Measurements from ENCODE around the gene DUSP18.
A peak's percentile ranks its signal among the peaks of the same experiment; 100 is the strongest.

The DUSP18 gene

DNA sequence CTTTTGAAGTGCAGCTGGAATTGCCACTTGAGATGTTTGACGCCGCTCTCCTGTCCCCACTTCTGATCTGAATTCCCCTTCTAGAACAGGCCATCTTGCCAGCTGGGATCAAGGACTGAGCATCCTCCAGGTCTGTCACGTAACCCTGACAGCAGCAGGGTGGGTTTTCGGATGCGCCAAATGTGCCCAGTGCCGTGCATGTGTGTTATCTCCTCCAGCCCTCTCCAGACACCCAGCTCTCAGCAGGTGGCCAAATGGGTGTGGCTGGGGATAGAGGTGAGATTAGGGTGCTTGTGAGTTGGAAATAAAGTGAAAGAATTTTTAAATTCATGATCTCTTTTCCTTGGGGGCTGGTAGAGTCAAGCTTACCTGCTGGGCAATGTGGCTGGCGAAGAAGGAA lies 30.3 kb upstream of the DUSP18 start:
- TF ChIP-seq POLR2AphosphoS5 (IDR thresholded peaks at IDR 0.05; ENCODE audit: borderline replicate concordance, low read depth, low read length) (no peak), FOXP2 (optimal IDR thresholded peaks at IDR 0.05; ENCODE audit: control extremely low read depth, extremely low read length, insufficient read depth) (no peak), EZH2 (IDR thresholded peaks at IDR 0.05) (no peak)
- Histone ChIP-seq H3K9me3 (ENCODE audit: low read depth, low read length) (no peaks in the 10 kb centered on the region), H3K4me3 (no peak overlapping the region), H3K9ac (ENCODE audit: insufficient read length) (no peak overlapping the region), H3K36me3 (ENCODE audit: insufficient read depth, low read length) (no peaks in the 10 kb centered on the region), H3K27ac (no peak overlapping the region)
- no peak for DNase-seq (ENCODE audit: low read depth, low spot score)

DNA sequence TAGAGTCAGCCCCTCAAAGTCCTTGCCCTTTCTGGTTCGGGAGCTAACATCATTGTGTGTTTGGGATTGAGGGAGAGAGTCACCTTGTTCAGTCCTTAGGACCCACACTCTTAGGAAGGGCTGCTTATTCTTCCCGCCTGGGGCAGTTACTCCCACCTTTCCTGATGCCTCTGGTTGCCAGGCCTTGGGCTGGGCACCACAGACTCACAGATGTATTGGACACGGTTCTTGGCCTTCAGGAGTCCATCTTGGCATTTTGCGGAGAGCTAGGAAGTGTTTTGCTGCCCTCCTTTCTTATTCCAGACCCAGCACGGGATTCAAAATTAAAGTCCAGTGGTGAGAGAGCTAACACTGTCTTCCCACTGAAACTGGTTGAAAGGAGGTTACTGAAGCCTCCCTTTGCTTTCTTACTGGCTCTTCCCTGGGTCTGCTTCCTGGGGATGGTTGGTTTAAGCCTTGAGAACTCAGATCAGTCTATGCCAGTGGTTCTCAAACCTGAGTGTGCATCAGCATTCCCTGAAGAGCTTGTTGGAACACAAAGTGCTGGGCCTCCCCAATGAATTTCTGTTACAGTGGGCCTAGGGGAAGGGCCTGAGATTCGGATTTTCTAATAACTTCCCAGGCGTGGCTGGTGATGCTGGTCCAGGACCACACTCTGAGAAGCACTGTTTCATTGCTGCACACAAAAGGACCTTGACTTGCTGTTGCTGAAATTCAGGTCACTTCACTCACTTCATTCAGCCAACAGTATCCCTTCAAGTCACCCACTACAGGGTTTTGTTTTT lies 28.4 kb upstream of the DUSP18 start:
- no peak overlapping the region for H3K27ac ChIP-seq
- H3K9me3 ChIP-seq (ENCODE audit: low read depth, low read length): no peaks in the 10 kb centered on the region
- H3K9ac ChIP-seq (ENCODE audit: insufficient read length): no peak overlapping the region
- DNase-seq (ENCODE audit: low read depth, low spot score): no peak
- no peaks in the 10 kb centered on the region for H3K36me3 ChIP-seq (ENCODE audit: insufficient read depth, low read length)
- no peak overlapping the region for H3K4me3 ChIP-seq
- TF ChIP-seq POLR2AphosphoS5 (IDR thresholded peaks at IDR 0.05; ENCODE audit: borderline replicate concordance, low read depth, low read length) (no peak), FOXP2 (optimal IDR thresholded peaks at IDR 0.05; ENCODE audit: control extremely low read depth, extremely low read length, insufficient read depth) (no peak), EZH2 (IDR thresholded peaks at IDR 0.05) (no peak)

DNA sequence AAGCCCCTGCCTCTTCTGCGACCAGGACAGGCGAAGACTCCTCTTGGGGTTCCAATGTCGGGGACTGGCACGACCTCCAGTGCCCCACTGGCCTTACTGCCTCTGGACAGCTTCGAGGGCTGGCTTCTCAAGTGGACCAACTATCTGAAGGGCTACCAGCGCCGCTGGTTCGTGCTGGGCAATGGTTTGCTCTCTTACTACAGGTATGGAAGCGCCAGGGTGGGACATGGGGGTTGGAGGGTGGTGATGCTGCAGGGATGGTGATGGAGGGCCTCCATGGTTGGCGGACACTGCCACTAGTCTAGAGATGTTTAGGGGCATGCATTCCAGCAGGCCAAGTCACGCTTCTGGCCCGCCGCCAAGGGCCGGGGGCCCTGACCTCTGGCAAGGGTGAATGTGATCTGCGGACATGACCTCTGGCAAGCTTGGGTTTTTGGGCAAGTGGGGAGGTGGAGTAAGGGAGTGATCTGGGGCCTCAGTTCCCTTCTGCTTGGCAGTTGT lies 27.7 kb upstream of the DUSP18 start:
- DNase-seq (ENCODE audit: low read depth, low spot score): no peak
- no peak overlapping the region for H3K27ac ChIP-seq
- TF ChIP-seq POLR2AphosphoS5 (IDR thresholded peaks at IDR 0.05; ENCODE audit: borderline replicate concordance, low read depth, low read length) (no peak), FOXP2 (optimal IDR thresholded peaks at IDR 0.05; ENCODE audit: control extremely low read depth, extremely low read length, insufficient read depth) (no peak), EZH2 (IDR thresholded peaks at IDR 0.05) (no peak)
- no peaks in the 10 kb centered on the region for H3K9me3 ChIP-seq (ENCODE audit: low read depth, low read length)
- no peaks in the 10 kb centered on the region for H3K36me3 ChIP-seq (ENCODE audit: insufficient read depth, low read length)
- H3K4me3 ChIP-seq: peak overlapping the region; percentile 82
- H3K9ac ChIP-seq (ENCODE audit: insufficient read length): peak overlapping the region; percentile 79

GRCh38 chr22:30694640-30695350 lies 27.1 kb upstream of the DUSP18 start, which contains the start of gene OSBP2:
TSS of gene OSBP2 (plus strand) at chr22:30694874. CDS start at chr22:30694910, 36 bp downstream.
- no peaks in the 10 kb centered on the region for H3K36me3 ChIP-seq (ENCODE audit: insufficient read depth, low read length)
- H3K4me3 ChIP-seq: peak within 1 kb of the TSS; percentile 90
- peak within 1 kb of the TSS; percentile 79 for H3K9ac ChIP-seq (ENCODE audit: insufficient read length)
- H3K27ac ChIP-seq: no peak within 1 kb of the TSS
- H3K9me3 ChIP-seq (ENCODE audit: low read depth, low read length): no peaks in the 10 kb centered on the region
- TF ChIP-seq EZH2 (IDR thresholded peaks at IDR 0.05) (no peak), POLR2AphosphoS5 (IDR thresholded peaks at IDR 0.05; ENCODE audit: borderline replicate concordance, low read depth, low read length) (no peak), FOXP2 (optimal IDR thresholded peaks at IDR 0.05; ENCODE audit: control extremely low read depth, extremely low read length, insufficient read depth) (no peak)
- DNase-seq (ENCODE audit: low read depth, low spot score): no peak

DNA sequence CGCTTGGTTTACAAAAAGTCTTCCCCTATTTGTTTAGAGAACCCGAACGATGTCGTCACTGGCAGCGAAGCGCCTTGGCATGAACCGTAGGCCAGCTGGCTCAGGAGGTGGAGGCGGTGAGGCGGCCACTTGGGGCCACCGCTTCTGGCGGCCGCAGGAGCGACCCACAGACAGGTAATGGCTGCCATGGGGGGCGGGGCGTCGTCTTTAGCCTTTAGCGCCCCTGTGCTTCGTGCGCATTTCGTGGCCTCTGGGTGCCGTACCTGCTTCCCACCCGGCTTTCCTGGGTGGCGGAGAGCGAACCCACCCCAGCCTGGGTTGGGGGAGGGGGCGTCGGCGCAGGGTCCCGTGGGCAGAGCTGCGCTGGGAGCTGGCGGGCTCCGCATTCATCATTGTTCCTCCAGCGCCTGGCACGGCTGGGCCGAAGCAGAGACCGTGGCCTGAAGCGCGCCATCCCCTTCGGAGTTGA lies 26.5 kb upstream of the DUSP18 start:
- Histone ChIP-seq H3K9me3 (ENCODE audit: low read depth, low read length) (no peaks in the 10 kb centered on the region), H3K4me3 (peak overlapping the region; percentile 90), H3K27ac (no peak overlapping the region), H3K36me3 (ENCODE audit: insufficient read depth, low read length) (no peaks in the 10 kb centered on the region), H3K9ac (ENCODE audit: insufficient read length) (peak overlapping the region; percentile 52)
- TF ChIP-seq EZH2 (IDR thresholded peaks at IDR 0.05) (no peak), POLR2AphosphoS5 (IDR thresholded peaks at IDR 0.05; ENCODE audit: borderline replicate concordance, low read depth, low read length) (no peak), FOXP2 (optimal IDR thresholded peaks at IDR 0.05; ENCODE audit: control extremely low read depth, extremely low read length, insufficient read depth) (no peak)
- no peak for DNase-seq (ENCODE audit: low read depth, low spot score)

GRCh38 chr22:30691204-30691603 lies 23.5 kb upstream of the DUSP18 start:
- Histone ChIP-seq H3K36me3 (ENCODE audit: insufficient read depth, low read length) (no peaks in the 10 kb centered on the region), H3K9me3 (ENCODE audit: low read depth, low read length) (no peaks in the 10 kb centered on the region), H3K4me3 (no peak overlapping the region), H3K9ac (ENCODE audit: insufficient read length) (no peak overlapping the region), H3K27ac (no peak overlapping the region)
- no peak for DNase-seq (ENCODE audit: low read depth, low spot score)
- TF ChIP-seq POLR2AphosphoS5 (IDR thresholded peaks at IDR 0.05; ENCODE audit: borderline replicate concordance, low read depth, low read length): no peak
- no peak for TF ChIP-seq EZH2 (IDR thresholded peaks at IDR 0.05)
- TF ChIP-seq FOXP2 (optimal IDR thresholded peaks at IDR 0.05; ENCODE audit: control extremely low read depth, extremely low read length, insufficient read depth): no peak

DNA sequence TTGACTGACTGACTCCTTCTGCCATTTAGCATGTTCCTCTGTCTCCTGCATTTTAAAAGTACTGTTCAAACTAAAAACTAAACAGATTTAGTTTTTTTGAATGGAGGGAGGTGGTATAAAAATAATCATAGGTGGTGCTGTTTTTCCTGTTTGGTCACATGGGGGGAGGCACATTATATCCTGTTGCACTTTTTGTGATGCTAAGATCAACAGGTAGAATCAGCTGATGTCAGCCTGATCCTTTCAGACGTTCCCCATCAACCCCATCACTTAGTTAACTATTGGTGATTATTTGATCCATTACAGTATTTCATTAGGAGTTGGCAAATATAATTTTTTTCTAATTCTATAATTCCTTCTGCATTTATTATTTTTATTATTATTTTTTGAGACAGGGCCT lies 21.9 kb upstream of the DUSP18 start:
- no peak overlapping the region for H3K27ac ChIP-seq
- H3K9me3 ChIP-seq (ENCODE audit: low read depth, low read length): no peaks in the 10 kb centered on the region
- no peak overlapping the region for H3K4me3 ChIP-seq
- no peak for TF ChIP-seq POLR2AphosphoS5 (IDR thresholded peaks at IDR 0.05; ENCODE audit: borderline replicate concordance, low read depth, low read length)
- TF ChIP-seq FOXP2 (optimal IDR thresholded peaks at IDR 0.05; ENCODE audit: control extremely low read depth, extremely low read length, insufficient read depth): no peak
- TF ChIP-seq EZH2 (IDR thresholded peaks at IDR 0.05): no peak
- no peak for DNase-seq (ENCODE audit: low read depth, low spot score)
- no peaks in the 10 kb centered on the region for H3K36me3 ChIP-seq (ENCODE audit: insufficient read depth, low read length)
- H3K9ac ChIP-seq (ENCODE audit: insufficient read length): no peak overlapping the region

DNA sequence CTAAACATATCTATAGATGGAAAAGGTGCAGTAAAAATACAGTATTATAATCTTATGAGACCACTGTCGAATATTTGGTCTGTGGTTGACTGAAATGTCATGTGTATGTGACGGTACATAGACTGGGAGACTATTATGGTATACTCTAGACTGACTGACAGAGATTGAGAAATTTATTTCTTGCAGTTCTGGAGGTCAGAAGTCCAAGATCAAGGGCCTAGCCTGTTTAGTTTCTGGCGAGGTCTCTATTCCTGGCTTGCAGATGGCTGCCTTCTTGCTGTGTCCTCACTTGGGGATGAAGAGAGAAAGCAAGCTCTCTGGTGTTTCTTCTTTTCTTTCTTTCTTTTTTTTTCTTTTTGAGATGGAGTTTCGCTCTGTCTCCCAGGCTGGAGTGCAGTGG lies 19.7 kb upstream of the DUSP18 start:
- H3K36me3 ChIP-seq (ENCODE audit: insufficient read depth, low read length): no peaks in the 10 kb centered on the region
- DNase-seq (ENCODE audit: low read depth, low spot score): no peak
- no peaks in the 10 kb centered on the region for H3K9me3 ChIP-seq (ENCODE audit: low read depth, low read length)
- H3K9ac ChIP-seq (ENCODE audit: insufficient read length): no peak overlapping the region
- no peak overlapping the region for H3K27ac ChIP-seq
- no peak overlapping the region for H3K4me3 ChIP-seq
- TF ChIP-seq POLR2AphosphoS5 (IDR thresholded peaks at IDR 0.05; ENCODE audit: borderline replicate concordance, low read depth, low read length): no peak
